GM19452 (cell line): Measurements from ENCODE around the gene PIK3R3.
"Not testable (repeated sequence)": the region's sequence is repeated elsewhere in the genome, so short reads cannot be mapped to it uniquely, and the experiment has no call there.

ENCODE experiments used
- ATAC-seq: cut with Tn5 transposase; IDR thresholded peaks from one replicate; pipeline ENCODE4 v1.9.1; 2021; ENCODE audit not compliant: unreplicated experiment

PIK3R3 gene

DNA sequence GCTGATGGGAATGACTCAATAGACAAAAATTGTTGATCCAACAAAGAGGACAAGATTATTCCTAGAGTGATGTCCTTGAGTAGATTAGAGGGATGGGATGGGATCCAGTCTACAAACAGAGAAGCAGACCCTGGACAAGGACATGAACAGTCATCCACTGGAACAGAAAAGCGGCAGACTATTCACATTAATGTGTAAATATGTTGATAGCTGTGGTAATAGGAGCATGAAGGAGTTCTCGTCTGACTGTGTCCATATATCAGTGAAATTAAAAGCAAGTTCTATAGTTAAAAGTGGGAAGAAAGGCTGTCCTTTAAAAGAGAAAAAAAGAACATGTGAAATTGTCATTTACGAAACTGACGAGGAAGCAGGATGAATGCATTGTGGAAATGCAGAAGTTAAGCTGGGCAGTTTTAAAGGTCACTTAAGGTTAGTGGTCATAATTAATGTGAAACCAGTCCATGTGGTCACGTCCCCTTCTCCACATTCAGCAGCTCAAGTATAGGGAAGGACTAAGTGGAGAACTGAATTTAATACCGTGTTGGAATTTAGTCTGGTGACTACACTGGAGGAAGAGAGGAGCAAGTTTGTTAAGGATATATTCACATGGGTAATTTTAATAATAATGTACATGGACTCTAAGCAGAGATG lies 62.1 kb downstream of the PIK3R3 start:
- ATAC-seq = no peak

DNA sequence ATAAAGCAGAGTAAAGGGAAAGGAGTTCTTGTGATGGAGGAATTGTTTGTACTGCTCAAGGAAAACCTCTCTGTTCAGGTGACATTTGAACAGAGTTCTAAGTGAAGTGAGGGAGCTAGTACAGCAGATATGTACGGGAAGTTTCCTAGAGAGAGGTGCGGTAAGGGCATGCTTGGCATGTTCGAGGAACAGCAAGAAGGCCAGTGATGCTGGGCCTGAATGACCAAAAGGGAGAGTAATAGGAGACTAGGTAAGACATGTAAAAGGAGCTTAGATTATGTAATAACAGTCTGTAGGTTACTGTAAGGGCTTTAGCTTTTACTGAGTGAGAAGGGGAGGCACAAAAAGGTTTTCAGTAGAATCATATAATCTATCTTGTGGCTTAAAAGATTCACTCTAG lies 63.9 kb downstream of the PIK3R3 start:
- no peak for ATAC-seq

DNA sequence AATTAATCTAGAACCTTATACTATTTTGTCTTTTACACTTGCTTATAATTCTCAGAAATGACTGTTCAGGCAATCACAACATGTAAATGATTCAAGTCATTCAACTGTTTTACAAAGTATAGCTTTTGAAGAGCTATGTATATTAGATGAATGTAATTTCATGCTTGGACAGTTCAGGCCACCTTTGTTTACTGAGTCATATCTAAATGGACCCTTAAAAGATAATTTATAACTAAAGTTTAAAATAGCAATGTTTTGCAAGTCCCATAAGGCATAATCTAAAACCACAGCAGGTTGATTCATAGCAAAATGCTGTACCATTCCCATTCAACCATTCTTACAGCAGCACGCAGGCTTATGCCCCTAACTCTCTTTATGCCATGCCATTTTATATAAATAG lies 64.8 kb downstream of the PIK3R3 start:
- ATAC-seq = no peak

DNA sequence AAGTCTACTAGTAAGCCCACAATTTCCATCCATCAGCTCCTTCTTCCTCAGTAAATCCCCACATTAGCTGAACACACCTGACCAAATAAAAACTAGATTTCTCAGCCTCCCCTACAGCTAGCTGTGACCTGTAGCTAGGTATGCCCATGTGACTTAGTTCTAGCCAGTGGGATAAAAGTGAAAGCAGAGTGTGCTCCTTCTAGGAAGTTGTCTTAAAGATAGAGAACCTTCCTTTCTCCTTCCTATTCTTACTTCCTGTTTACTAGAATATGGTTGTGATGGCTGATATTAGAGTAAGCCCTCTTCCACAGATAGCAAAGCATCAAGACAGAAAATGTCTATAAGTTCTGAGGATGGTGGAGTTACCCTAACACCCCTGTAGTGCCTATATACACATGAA lies 67.0 kb downstream of the PIK3R3 start:
- ATAC-seq = no peak

DNA sequence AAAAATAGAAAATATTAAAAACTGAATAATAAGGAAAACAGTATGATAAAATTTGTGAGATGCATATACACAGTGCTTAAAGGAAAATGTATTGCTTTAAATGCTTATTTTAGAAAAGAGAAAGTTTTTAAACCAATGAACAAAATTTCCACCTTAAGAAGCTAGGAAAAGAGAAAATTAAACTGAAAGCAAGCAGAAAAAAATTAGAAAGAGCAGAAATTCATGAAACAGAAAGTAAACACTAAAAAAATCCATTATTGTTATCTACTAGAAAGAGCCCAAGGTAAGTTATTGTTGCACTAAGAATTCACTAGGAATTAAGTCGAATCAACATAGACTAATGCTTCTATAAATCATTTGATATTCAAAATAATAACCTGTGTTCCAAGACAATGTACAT lies 67.7 kb downstream of the PIK3R3 start:
- ATAC-seq = no peak

DNA sequence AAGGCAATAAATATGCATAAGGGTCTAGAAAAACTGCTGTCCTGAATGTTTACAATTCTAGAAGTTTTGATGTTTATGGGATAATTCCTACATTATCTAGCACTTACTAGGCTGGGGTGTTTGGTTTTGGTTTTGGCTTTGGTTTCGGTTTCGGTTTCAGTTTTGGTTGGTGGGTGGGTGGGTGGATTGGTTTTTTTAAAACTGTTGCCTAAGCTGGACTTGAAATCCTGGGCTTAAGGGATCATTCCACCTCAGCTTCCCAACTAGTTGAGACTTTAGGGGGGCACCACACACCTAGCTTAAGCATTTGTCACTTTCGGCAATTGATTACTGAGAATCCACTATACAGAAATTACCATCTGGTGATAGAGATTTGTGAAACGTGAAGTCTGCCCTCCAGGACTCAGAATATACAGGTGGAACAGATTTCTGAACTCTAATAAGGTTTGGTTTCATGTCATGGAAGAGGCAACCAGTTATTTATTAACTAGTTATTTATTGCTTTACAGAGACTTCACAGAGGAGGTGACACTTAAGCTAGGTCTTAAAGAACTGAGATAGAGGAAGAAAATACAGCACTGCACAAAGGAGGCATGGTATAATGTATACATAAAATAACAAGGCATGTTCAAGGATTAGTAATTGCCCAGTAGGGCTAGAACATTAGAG lies 69.6 kb downstream of the PIK3R3 start:
- ATAC-seq = peak; percentile 58

DNA sequence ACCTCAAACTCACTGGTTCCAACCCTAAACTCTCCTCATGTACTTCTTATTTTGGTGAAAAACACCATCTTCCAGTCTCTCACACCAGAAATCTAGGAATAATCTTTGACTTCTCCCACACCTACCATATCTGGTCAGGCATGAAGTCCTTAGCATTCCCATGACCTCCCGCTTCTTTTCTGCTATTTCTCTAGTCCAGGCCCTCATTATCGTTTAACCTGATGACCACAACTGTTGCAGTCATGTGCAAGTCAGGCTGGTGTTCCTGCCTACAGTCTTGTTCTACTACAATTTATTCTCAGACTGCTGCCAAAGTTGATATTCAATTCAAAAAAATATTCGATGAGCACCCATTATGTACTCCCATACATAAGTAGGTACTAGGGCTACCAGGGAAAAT lies 71.3 kb downstream of the PIK3R3 start:
- no peak for ATAC-seq

DNA sequence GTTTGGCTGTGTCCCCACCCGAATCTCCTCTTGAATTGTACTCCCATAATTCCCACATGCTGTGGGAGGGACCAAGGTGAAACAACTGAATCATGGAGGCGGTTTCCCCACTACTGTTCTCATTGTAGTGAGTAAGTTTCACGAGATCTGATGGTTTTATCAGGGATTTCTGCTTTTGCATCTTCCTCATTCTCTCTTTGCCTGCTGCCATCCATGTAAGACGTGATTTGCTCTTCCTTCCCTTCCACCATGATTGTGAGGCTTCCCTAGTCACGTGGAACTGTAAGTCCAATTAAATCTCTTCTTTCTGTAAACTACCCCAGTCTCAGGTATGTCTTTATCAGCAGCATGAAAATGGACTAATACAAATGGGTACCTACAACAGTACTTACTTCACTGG lies 73.5 kb downstream of the PIK3R3 start:
- no peak for ATAC-seq

DNA sequence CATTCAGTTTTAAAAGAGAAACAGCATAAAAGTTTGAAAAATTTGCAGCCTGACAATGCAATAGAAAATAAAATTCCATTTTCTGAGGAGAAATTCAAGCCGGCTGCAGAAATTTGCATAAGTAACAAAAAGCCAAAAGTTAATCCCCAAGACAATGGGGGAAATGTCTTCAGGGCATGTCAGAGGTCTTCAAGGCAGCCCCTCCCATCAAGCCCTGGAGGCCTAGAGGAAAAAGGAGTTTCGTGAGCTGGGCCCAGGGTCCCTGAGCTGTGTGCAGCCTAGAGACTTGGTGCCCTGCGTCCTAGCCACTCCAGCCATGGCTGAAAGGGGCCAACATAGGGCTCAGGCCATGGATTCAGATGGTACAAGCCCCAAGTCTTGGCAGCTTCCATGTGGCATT lies 74.6 kb downstream of the PIK3R3 start:
- ATAC-seq = no peak

DNA sequence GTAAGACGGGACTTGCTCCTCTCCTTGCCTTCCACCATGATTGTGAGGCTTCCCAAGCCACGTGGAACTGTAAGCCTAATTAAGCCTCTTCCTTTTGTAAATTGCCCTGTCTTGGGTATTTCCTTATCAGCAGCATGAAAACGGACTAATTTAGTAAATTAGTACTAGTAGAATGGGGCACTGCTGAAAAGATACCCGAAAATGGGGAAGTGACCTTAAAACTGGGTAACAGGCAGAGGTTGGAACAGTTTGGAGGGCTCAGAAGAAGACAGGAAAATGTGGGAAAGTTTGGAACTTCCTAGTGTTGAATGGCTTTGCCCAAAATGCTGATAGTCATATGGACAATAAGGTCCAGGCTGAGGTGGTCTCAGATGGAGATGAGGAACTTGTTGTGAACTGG lies 75.2 kb downstream of the PIK3R3 start:
- ATAC-seq = not testable (repeated sequence)

DNA sequence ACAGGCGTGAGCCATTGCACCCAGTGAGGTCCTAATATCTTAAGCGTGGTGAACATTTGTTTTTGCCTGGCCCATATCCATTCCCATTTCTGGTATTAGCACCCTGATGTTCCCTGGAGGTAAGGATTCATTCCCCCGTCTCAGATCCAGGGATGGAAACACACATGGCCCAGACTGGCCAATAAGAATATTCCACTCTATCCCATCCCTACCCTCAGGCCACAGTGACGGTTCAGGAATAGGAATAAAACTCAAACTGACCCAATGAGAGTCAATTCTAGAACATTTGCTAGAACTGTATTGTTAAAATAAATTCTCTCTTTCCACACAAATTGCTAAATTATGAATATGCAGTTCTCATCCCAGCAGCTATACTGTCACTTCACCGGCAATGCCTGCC lies 76.1 kb downstream of the PIK3R3 start:
- no peak for ATAC-seq

DNA sequence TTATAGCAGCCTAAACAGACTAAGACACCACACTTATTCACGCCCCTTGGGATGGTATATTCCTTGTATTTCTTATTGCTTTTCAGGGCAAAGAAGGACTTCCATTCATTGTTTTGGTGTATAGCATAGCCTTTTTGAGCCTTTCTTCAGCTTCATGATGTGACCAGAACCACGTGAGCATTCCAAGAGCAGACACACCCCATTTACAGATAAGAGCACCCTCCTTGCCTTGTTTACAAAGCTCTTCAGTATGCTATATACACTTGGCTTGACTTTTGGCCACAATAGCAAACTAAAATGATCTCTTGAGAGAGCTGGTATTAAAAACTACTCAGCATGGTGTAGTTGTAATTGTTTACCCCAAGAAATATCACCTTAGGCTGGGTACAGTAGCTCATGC lies 78.7 kb downstream of the PIK3R3 start:
- ATAC-seq = no peak

DNA sequence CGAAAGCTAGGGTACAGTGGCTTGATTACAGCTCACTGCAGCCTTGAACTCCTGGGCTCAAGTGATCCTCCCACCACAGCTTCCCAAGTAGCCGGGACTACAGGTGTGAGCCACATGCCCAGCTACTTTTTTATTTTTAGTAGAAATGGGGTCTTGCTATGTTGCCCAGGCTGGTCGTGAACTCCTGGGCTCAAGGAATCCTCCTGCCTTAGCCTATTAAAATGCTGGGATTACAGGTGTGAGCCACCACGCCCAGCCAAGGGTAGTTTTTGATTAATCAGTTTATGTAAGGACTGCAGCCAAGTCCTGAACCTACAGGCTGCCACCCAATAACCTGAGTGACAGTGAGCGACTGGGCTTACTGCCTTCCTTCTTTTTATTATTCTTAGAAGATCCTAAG lies 88.3 kb downstream of the PIK3R3 start:
- no peak for ATAC-seq

DNA sequence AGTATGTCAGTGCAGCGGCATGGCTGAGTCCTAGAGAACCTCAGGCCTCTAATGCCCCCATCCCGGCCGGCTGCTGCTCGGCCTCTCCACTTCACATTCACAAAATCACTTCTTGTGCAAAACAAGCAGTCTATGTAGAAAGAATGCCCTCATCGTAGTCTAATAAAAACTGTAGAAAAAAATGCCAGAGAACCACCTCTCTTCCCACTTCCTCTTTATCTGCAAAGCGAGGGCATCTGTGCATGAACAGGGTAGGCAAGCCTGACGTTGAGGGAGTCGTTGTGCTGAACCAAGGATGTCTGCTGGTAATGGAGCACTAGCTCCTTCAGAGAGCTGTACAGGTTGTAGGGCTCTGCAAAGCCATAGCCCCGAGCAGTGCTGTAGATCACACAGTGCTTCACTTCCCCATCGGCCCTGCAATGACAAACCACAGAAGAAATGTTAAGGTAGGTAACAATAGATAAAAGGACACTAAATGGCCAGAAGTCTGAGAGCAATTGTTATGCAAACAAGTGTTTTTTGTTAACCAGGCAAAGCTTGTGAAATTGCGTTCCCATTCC lies 88.9 kb downstream of the PIK3R3 start:
- peak; percentile 87 for ATAC-seq

DNA sequence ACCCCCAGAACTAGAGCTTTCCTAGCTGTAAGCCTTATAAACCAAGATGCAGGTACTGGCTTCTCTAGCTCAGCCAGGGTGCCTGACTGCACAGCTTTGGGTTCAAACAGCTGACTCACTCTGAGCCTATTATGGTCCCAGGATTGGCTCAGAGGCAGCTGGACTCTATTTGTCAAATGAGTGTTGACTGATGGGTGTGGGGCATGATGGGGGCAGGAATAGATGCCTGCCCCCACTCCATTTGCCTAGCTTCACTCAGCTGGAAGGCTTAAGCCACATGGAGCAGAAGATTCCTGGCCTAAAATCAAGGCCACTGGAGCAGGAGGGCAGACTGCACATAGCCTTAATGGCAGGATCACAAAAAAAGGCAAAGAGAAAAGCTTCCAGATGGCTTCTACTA lies 90.5 kb downstream of the PIK3R3 start:
- ATAC-seq = no peak

DNA sequence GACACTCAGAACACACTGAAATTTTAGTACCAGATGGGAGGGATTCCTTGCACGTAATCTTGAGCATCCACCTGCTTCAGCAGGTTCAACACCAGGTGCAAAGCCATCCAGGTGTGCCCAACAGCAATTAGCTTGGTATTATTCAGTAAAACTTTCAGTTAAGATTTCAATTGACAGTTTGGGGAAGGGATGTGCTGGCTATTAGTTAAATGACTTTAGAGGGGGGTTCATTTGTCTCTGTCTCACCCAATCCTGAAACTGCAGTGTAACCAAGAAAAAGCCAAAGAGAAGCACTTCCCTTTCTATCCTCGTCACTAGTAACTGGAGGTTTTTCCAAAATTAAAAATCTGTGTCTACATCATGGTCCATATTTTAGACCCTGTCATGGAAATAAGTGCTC lies 90.9 kb downstream of the PIK3R3 start:
- ATAC-seq = no peak

DNA sequence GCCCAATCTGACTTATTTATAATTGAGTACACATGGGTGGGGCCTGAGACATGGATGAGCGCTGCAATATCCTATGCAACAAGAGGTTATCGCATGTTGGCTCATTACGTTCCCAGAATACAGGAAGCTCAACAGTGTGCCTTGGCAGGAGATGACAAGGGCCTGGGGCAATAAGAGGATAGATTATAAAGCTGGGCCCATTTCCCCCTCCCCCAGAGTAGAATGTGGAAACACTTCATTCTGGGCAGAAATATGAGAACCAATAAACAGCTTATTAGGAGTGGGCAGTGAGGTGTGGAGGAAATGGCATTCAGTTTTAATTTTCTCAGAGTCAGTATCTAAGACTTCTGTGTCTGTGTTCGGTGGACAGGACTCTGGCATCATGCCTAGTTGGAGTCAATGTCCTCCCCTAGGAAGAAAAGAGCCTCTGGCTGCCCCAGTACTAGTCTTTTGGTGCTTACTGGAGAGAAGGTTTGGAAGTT lies 92.8 kb downstream of the PIK3R3 start:
- no peak for ATAC-seq

DNA sequence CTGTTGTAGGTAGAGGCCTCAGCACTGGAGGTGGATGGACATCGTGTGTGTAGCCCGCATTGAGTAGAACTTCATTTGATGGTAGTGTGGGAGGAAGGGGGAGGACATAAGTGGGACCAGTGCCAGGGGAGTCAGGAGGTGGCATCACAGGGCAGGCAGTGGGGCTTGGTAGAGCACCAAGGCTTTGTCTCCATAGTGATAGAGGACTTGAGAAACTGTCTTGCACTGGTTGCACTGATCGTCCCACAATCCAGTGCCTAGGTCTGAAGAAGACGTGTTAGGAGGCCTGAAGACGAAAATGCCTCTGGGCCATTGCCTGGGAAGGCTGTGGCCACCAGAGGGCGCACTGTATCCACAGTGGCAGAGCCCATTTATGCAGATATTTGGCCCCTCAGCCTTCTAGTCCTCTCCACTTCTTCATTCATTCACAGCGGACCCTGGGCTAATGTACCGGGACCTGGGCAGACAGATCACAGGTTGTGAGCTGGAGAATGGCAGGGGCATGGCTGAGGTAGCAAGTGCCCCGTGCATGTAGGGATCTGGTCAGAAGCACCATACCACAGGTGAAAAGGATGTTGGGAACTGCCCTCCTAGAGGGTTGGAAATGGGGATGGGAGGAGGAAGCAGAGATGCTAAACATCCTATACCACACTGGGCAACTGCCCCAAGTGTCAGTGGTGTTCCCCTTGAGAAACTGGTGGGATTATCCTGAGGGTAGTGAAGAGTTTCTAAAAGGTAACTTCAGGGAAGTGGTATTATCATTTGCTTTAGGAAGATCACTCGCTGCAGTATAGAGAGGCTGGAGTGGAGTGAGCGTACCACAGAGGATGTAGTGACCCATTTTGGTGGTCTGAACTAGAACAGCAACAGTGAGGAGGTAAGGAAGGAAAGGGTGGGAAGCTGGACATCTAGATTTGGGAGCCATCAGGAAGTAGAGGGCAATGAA lies 95.3 kb downstream of the PIK3R3 start:
- no peak for ATAC-seq

DNA sequence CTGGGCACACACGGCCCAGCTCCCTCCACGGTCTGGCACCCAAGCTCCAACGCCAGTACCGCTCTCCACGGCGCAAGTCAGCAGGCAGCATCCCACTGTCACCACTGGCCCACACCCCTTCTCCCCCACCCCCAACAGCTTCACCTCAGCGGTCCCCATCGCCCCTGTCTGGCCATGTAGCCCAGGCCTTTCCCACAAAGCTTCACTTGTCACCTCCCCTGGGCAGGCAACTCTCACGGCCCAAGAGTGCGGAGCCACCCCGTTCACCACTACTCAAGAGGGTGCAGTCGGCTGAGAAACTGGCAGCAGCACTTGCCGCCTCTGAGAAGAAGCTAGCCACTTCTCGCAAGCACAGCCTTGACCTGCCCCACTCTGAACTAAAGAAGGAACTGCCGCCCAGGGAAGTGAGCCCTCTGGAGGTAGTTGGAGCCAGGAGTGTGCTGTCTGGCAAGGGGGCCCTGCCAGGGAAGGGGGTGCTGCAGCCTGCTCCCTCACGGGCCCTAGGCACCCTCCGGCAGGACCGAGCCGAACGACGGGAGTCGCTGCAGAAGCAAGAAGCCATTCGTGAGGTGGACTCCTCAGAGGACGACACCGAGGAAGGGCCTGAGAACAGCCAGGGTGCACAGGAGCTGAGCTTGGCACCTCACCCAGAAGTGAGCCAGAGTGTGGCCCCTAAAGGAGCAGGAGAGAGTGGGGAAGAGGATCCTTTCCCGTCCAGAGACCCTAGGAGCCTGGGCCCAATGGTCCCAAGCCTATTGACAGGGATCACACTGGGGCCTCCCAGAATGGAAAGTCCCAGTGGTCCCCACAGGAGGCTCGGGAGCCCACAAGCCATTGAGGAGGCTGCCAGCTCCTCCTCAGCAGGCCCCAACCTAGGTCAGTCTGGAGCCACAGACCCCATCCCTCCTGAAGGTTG lies 97.6 kb downstream of the PIK3R3 start:
- no peak for ATAC-seq

DNA sequence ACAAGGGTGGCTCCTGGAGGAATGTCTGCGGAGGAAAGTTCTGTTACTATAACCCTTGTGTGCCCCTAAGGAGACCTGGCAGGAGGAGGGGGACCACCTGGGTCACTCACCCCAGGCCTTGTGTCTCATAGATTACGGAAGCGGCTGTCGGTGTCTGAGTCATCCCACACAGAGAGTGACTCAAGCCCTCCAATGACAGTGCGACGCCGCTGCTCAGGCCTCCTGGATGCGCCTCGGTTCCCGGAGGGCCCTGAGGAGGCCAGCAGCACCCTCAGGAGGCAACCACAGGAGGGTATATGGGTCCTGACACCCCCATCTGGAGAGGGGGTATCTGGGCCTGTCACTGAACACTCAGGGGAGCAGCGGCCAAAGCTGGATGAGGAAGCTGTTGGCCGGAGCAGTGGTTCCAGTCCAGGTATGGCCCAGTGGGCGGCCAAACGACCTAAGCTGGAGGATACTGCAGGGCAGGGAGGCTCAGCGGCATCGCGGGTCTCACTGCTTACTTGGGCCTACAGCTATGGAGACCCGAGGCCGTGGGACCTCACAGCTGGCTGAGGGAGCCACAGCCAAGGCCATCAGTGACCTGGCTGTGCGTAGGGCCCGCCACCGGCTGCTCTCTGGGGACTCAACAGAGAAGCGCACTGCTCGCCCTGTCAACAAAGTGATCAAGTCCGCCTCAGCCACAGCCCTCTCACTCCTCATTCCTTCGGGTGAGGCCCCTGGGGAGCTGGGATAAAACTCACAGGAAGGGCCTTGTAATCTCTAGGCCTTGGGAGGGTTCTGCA lies 101.4 kb downstream of the PIK3R3 start:
- ATAC-seq = no peak
